ENCODE results near the gene FXYD1. TPM values are rescaled to one million over a fixed set of nuclear protein-coding genes. Genes with fewer than 3 reads are reported as not detected.

FXYD1 gene
- total and polyA plus RNA-seq, 2 experiments from 2014 or later, result 0.43 to 1.2 TPM

DNA sequence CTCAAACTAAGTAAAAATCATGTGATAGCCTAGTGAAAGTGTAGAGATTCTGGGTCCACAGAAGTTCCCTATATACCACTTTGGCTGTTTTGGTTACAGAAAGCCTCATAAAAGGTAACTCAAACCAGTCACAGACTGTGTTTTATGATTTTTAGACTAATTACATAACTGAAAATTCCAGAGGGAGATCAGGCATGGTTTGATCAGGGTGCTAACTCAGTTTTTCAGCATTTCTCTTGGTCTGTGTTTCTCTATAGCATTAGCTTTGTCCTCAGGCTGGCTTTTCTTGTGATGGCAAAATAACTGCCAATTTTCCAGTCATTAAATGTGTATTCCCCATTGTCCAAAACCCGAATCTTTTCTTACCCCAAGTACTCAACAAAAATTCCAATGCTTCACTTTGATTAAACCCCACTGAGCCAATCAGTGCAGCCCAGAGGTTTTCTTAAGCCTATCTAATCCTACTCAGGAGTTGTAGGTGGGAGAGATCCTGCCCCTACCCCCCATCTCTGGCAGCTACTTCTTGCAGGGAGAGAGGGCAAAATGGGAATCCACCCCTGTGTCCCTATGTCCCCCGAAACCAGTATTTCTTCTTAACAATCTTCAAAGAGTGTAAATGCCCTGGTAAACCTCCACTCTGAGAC is 31.6 kb upstream of the FXYD1 start:
- H3K27me3 ChIP-seq (replicated peaks; ENCODE audit: insufficient read depth), result peaks cover 6% of the 10 kb centered on the region; the same call in 1 of the 2 replicates
- 45 to 50% methylated on average over 2 of the region's 2 CpGs for whole genome bisulfite sequencing, 2 experiments (ENCODE audit: low coverage in 1 of 2, low lambda C conversion rate in 2 of 2, missing lambda C conversion rate in 2 of 2)
- no peaks in the 10 kb centered on the region for H4K20me1 ChIP-seq (ENCODE audit: insufficient read depth)

DNA sequence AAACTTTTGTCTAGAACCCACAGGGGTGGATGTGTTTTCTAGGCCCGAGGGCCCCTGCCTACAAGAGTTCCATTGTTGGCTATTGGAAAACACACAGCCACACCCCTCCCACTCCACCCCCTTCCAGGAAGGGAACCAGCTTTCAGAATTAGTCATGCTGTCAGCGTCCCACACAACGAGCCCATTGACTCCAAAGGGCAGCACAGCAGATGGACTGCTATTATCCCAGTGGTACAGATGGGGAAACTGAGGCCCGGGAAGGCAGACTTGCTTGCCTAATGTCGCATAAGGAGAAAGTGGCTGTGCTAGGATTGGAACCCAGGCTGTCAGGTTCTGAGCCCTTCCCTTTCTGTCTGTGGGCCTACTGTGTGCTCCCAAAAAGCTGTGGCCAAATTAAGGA is 31.1 kb upstream of the FXYD1 start:
- Histone ChIP-seq H3K9me2 (ENCODE audit: insufficient read depth) (no peaks in the 10 kb centered on the region), H3K27me3 (replicated peaks; ENCODE audit: insufficient read depth) (peaks cover 6% of the 10 kb centered on the region; the same call in 1 of the 2 replicates), H3K4me3 (no peak overlapping the region), H3K9ac (no peak overlapping the region), H3K27ac (no peak overlapping the region), H3K4me2 (ENCODE audit: unreplicated experiment) (no peak overlapping the region), H3K79me2 (ENCODE audit: insufficient read depth) (no peaks in the 10 kb centered on the region), H3K9me3 (ENCODE audit: low read depth) (no peaks in the 10 kb centered on the region), H4K20me1 (ENCODE audit: insufficient read depth) (no peaks in the 10 kb centered on the region), H3F3A (ENCODE audit: insufficient read depth) (no peaks in the 10 kb centered on the region), H2AFZ (no peak overlapping the region), H3K4me1 (ENCODE audit: insufficient read depth) (no peaks in the 10 kb centered on the region), H3K36me3 (ENCODE audit: low read depth) (no peaks in the 10 kb centered on the region)
- peak; percentile 55 for DNase-seq
- in situ Hi-C loops (cut with MboI), result no loop called here
- WGBS, 2 experiments (ENCODE audit: low coverage in 1 of 2, low lambda C conversion rate in 2 of 2, missing lambda C conversion rate in 2 of 2), result 9 to 15% methylated on average over 5 of the region's 5 CpGs
- TF ChIP-seq EZH2 (IDR thresholded peaks at IDR 0.05; ENCODE audit: insufficient read depth, poor library complexity, severe bottlenecking) (no peak), EZH2phosphoT487 (IDR thresholded peaks at IDR 0.05; ENCODE audit: insufficient read depth, low read depth) (no peak)

More for the DNA sequence above, 31.6 kb upstream of the FXYD1 start:
- Histone ChIP-seq H3K4me3 (no peak overlapping the region), H3K9ac (no peak overlapping the region), H3K79me2 (ENCODE audit: insufficient read depth) (no peaks in the 10 kb centered on the region), H3F3A (ENCODE audit: insufficient read depth) (no peaks in the 10 kb centered on the region), H3K36me3 (ENCODE audit: low read depth) (no peaks in the 10 kb centered on the region), H3K9me3 (ENCODE audit: low read depth) (no peaks in the 10 kb centered on the region), H3K4me1 (ENCODE audit: insufficient read depth) (no peaks in the 10 kb centered on the region), H3K27ac (no peak overlapping the region), H3K9me2 (ENCODE audit: insufficient read depth) (no peaks in the 10 kb centered on the region), H3K4me2 (ENCODE audit: unreplicated experiment) (no peak overlapping the region), H2AFZ (no peak overlapping the region)
- DNase-seq, result no peak
- TF ChIP-seq EZH2phosphoT487 (IDR thresholded peaks at IDR 0.05; ENCODE audit: insufficient read depth, low read depth) (no peak), EZH2 (IDR thresholded peaks at IDR 0.05; ENCODE audit: insufficient read depth, poor library complexity, severe bottlenecking) (no peak)
- in situ Hi-C loops (cut with MboI), result no loop called here

DNA sequence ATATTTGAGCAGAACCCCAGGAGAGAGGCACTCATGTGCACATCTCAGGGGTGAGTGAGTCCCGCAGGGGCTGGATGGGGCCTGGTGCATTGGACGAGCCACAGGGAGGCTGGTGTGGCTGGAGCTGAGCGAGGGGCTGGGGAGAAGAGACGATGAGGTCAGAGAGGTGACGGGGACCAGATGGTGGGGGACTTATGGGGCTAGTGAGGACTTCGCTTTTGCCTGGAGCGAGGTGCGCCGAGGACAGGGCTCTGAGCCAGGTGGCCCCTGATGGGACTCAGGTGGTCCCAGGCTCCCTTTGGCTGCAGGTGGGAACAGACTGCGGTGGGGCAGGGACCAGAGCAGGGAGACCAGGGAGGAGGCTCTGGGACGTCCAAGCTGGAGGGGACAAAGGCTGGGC is 29.9 kb upstream of the FXYD1 start:
- Histone ChIP-seq H3K27me3 (replicated peaks; ENCODE audit: insufficient read depth) (peaks cover 6% of the 10 kb centered on the region; the same call in 1 of the 2 replicates), H3K36me3 (ENCODE audit: low read depth) (no peaks in the 10 kb centered on the region), H3K27ac (no peak overlapping the region), H4K20me1 (ENCODE audit: insufficient read depth) (no peaks in the 10 kb centered on the region), H3K4me1 (ENCODE audit: insufficient read depth) (no peaks in the 10 kb centered on the region), H3K79me2 (ENCODE audit: insufficient read depth) (no peaks in the 10 kb centered on the region), H3K4me2 (ENCODE audit: unreplicated experiment) (no peak overlapping the region), H3K9me2 (ENCODE audit: insufficient read depth) (no peaks in the 10 kb centered on the region), H2AFZ (no peak overlapping the region), H3K4me3 (no peak overlapping the region), H3K9ac (no peak overlapping the region), H3F3A (ENCODE audit: insufficient read depth) (no peaks in the 10 kb centered on the region), H3K9me3 (ENCODE audit: low read depth) (no peaks in the 10 kb centered on the region)
- in situ Hi-C loops (cut with MboI), result no loop called here
- DNase-seq, result no peak
- TF ChIP-seq EZH2phosphoT487 (IDR thresholded peaks at IDR 0.05; ENCODE audit: insufficient read depth, low read depth), result no peak
- no peak for TF ChIP-seq EZH2 (IDR thresholded peaks at IDR 0.05; ENCODE audit: insufficient read depth, poor library complexity, severe bottlenecking)
- 72% methylated on average over 10 to 11 of the region's 11 CpGs for WGBS, 2 experiments (ENCODE audit: low coverage in 1 of 2, low lambda C conversion rate in 2 of 2, missing lambda C conversion rate in 2 of 2)

DNA sequence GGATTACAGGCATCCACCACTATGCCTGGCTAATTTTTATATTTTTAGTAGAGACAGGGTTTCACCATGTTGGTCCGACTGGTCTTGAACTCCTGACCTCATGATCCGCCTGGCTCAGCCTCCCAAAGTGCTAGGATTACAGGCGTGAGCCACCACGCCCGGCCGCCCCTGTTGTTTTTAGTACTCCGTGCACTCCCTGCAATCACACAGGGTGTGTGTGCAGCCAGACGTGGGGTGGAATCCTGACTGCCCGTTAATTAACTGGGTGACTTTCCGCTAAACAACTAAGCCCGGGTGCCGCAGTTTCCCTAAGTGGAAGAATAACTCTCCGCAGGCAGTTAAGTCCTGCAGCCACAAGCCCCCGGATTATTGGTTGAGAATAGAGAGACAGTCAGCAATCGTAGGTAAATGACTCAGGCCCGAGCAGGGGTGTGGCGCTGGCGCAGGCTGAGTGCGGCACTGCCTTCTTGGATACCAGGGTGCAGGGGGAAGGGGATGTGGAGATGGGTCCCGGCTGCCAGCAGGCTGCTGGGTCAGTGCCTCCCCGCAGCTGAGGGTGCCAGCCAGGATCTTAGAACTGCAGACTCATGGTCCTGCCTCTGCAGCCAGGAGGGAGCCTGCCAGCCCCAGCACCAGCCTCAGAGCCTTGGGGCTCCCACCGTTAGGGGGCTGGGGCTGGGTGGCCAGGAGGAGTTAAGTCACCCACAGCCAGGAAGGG is 29.1 kb upstream of the FXYD1 start:
- 49 to 51% methylated on average over 22 of the region's 22 CpGs for WGBS, 2 experiments (ENCODE audit: low coverage in 1 of 2, low lambda C conversion rate in 2 of 2, missing lambda C conversion rate in 2 of 2)
- Histone ChIP-seq H3F3A (ENCODE audit: insufficient read depth) (no peaks in the 10 kb centered on the region), H3K79me2 (ENCODE audit: insufficient read depth) (no peaks in the 10 kb centered on the region), H3K9me2 (ENCODE audit: insufficient read depth) (no peaks in the 10 kb centered on the region), H3K4me1 (ENCODE audit: insufficient read depth) (no peaks in the 10 kb centered on the region), H3K36me3 (ENCODE audit: low read depth) (no peaks in the 10 kb centered on the region), H3K4me3 (no peak overlapping the region), H3K27me3 (replicated peaks; ENCODE audit: insufficient read depth) (peaks cover 6% of the 10 kb centered on the region; the same call in 1 of the 2 replicates), H3K4me2 (ENCODE audit: unreplicated experiment) (no peak overlapping the region), H3K9ac (no peak overlapping the region), H3K9me3 (ENCODE audit: low read depth) (no peaks in the 10 kb centered on the region), H4K20me1 (ENCODE audit: insufficient read depth) (no peaks in the 10 kb centered on the region), H3K27ac (no peak overlapping the region), H2AFZ (no peak overlapping the region)
- DNase-seq, result peak; percentile 7
- in situ Hi-C loops (cut with MboI), result no loop called here
- TF ChIP-seq EZH2phosphoT487 (IDR thresholded peaks at IDR 0.05; ENCODE audit: insufficient read depth, low read depth), result no peak

Data from GM23248 (cell line).